ENCODE data around the gene HDAC10. TPM values are rescaled to one million over a fixed set of nuclear protein-coding genes. Genes with fewer than 3 reads are reported as not detected.

The HDAC10 gene
- polyA plus RNA-seq, 1 of the 3 experiments (the other 2 are of a cell fraction), result 51.9 TPM

- TF ChIP-seq CTCF (IDR thresholded peaks at IDR 0.05) (no peak), TAF1 (IDR thresholded peaks at IDR 0.05; ENCODE audit: borderline replicate concordance, low read depth, low read length) (no peak), FOXJ3 (CRISPR knock-in tag; IDR thresholded peaks at IDR 0.05) (no peak), ZBTB33 (IDR thresholded peaks at IDR 0.05; ENCODE audit: borderline replicate concordance, low read depth) (no peak)
Observed at GRCh38 chr22:50266994-50267393, 15.9 kb upstream of the HDAC10 start (continued).

- CTCF ChIA-PET, result interaction anchor here (0.6 to 11.4 kb wide), 4 partner anchors 10 to 54 kb away, joined by 5 to 72 read pairs (median 20); partner anchors contain the start of gene HDAC10
Observed at GRCh38 chr22:50264946-50265669, 14.0 kb upstream of the HDAC10 start.

More at GRCh38 chr22:50264946-50265669, 14.0 kb upstream of the HDAC10 start:
- Histone ChIP-seq H2AFZ (ENCODE audit: low read depth) (no peak overlapping the region), H3K9me3 (no peaks in the 10 kb centered on the region), H3K9ac (no peak overlapping the region), H3K27me3 (ENCODE audit: insufficient read depth) (no peaks in the 10 kb centered on the region), H3K9me2 (no peaks in the 10 kb centered on the region), H3K27ac (ENCODE audit: low read depth in 2 of 2, low read length in 1 of 2) (no peak overlapping the region), H3K4me2 (no peak overlapping the region), H3K36me3 (replicated peaks in 1 of 2; ENCODE audit: control insufficient read depth in 1 of 2, insufficient read depth in 2 of 2, low read length in 1 of 2) (peaks cover 0 to 9% of the 10 kb centered on the region in 2 experiments), H3K4me3 (ENCODE audit: low read depth in 2 of 2, low read length in 1 of 2) (no peak overlapping the region), H3K79me2 (ENCODE audit: insufficient read depth) (peaks cover 7% of the 10 kb centered on the region), H3K4me1 (ENCODE audit: control insufficient read depth in 1 of 2, insufficient read depth in 2 of 2, low read depth in 1 of 2, low read length in 1 of 2) (peaks cover 14 to 33% of the 10 kb centered on the region in 2 experiments; a peak in 2 of 4 replicates), H3F3A (replicated peaks; ENCODE audit: insufficient read depth) (peaks cover 7% of the 10 kb centered on the region), H4K20me1 (ENCODE audit: insufficient read depth) (no peaks in the 10 kb centered on the region)
- POLR2A ChIA-PET, result no interaction called here
- no peak for DNase-seq
- TF ChIP-seq RFX5 (IDR thresholded peaks at IDR 0.05; ENCODE audit: low read length) (no peak), MAX (IDR thresholded peaks at IDR 0.05; ENCODE audit: low read depth) (no peak), FOXJ3 (CRISPR knock-in tag; IDR thresholded peaks at IDR 0.05) (no peak), JUND (IDR thresholded peaks at IDR 0.05) (no peak), YY1 (IDR thresholded peaks at IDR 0.05; ENCODE audit: low read depth) (no peak), EZH2phosphoT487 (IDR thresholded peaks at IDR 0.05; ENCODE audit: borderline replicate concordance, low read depth) (no peak), USF1 (IDR thresholded peaks at IDR 0.05; ENCODE audit: borderline replicate concordance, low read depth) (no peak), TAF1 (IDR thresholded peaks at IDR 0.05; ENCODE audit: borderline replicate concordance, low read depth, low read length) (no peak), ELF1 (IDR thresholded peaks at IDR 0.05) (no peak), SIN3A (IDR thresholded peaks at IDR 0.05; ENCODE audit: borderline replicate concordance, low read depth, low read length) (no peak), SMC3 (IDR thresholded peaks at IDR 0.05; ENCODE audit: low read depth, low read length) (no peak), MXI1 (IDR thresholded peaks at IDR 0.05; ENCODE audit: low read depth, low read length) (no peak)
- WGBS (ENCODE audit: low lambda C conversion rate), result 84% methylated on average over 7 of the region's 15 CpGs
